Measurements from ENCODE around the gene ILKAP.

ILKAP gene

DNA sequence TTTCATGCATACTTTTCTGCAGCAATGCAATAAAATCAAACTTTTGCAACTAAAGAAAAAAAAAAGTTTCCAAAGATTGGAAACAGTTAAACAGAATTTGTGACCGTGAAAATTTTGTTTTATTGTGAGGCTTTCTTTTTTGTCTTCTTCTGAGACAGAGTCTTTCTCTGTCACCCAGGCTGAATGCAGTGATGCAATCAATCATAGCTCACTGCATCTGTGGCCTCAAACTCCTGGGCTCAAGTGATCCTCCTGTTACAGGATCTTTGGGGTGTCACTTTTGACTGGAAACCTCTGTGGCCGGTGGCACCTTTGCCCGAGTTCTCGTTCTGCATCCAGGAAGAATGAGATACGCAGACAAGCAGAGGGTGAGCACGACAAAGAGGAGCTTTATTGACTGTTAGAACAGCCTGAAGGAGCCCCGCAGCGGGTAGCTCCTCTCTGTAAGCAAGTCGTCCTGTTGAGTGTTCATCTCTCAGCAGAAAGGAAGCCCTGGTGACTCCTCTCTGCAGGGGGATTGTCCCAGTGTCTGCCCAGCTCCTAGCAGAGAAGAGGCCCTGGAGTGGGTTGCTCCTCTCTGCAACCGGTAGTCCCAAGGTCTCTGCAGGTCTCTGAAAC is 16.9 kb upstream of the ILKAP start:
- no peaks in the 10 kb centered on the region for H4K20me1 ChIP-seq (ENCODE audit: insufficient read depth, low read length)
- ATAC-seq (ENCODE audit: insufficient read depth, low read depth) = no peak
- no peak for DNase-seq
- H2AFZ ChIP-seq (ENCODE audit: low read depth, low read length) = no peak overlapping the region
- H3K79me2 ChIP-seq (ENCODE audit: insufficient read depth, low read length) = no peaks in the 10 kb centered on the region
- TF ChIP-seq, protein P1, sequence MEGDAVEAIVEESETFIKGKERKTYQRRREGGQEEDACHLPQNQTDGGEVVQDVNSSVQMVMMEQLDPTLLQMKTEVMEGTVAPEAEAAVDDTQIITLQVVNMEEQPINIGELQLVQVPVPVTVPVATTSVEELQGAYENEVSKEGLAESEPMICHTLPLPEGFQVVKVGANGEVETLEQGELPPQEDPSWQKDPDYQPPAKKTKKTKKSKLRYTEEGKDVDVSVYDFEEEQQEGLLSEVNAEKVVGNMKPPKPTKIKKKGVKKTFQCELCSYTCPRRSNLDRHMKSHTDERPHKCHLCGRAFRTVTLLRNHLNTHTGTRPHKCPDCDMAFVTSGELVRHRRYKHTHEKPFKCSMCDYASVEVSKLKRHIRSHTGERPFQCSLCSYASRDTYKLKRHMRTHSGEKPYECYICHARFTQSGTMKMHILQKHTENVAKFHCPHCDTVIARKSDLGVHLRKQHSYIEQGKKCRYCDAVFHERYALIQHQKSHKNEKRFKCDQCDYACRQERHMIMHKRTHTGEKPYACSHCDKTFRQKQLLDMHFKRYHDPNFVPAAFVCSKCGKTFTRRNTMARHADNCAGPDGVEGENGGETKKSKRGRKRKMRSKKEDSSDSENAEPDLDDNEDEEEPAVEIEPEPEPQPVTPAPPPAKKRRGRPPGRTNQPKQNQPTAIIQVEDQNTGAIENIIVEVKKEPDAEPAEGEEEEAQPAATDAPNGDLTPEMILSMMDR (IDR thresholded peaks at IDR 0.05; ENCODE audit: borderline replicate concordance, extremely low read depth, low read length, poor library complexity, severe bottlenecking) = no peak
- no peak for TF ChIP-seq EZH2 (IDR thresholded peaks at IDR 0.05; ENCODE audit: borderline replicate concordance, low read depth, low read length, severe bottlenecking)
- H3K4me2 ChIP-seq (ENCODE audit: insufficient read depth, low read length) = no peak overlapping the region
- no peak overlapping the region for H3K9ac ChIP-seq (ENCODE audit: low read depth, low read length)
- no peaks in the 10 kb centered on the region for H3K9me3 ChIP-seq (ENCODE audit: insufficient read depth, low read length, severe bottlenecking)
- no peak overlapping the region for H3K27ac ChIP-seq (ENCODE audit: low read length)
- no peaks in the 10 kb centered on the region for H3K36me3 ChIP-seq (ENCODE audit: insufficient read depth, low read length)
- no peak overlapping the region for H3K4me3 ChIP-seq (ENCODE audit: low read depth in 1 of 2, low read length in 2 of 2)
- H3K27me3 ChIP-seq (ENCODE audit: insufficient read depth, low read length, poor library complexity) = peaks cover 7% of the 10 kb centered on the region
- no peaks in the 10 kb centered on the region for H3K4me1 ChIP-seq (ENCODE audit: insufficient read depth, low read length)

DNA sequence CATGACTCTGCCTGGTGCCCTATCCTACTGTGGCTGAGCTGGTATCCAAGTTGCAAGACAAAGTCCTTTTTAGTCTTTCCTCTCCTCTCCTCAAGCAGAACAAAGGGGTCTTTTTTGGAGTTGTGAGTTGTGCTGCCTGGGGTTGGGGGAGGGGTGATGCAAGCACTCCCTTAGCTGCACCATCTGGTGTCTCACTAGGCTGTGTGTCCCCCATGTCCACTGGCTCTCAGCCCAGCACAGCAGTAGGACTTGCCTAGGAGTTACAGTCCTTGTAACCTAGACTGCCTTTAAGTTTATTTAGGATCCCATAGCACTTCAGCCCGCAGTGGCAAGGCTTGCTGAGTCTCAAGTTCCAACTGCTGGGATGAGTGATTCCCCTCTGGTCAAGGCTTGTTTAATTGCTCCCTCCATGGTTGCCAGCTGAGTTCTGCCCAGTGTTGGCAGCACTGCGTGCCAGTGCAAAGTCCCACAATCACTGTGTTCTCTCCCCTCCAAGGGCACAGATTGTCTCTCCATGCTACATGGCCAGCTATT is 13.2 kb upstream of the ILKAP start:
- Histone ChIP-seq H3K4me1 (ENCODE audit: insufficient read depth, low read length) (no peaks in the 10 kb centered on the region), H4K20me1 (ENCODE audit: insufficient read depth, low read length) (no peaks in the 10 kb centered on the region), H3K36me3 (ENCODE audit: insufficient read depth, low read length) (no peaks in the 10 kb centered on the region), H3K27ac (ENCODE audit: low read length) (no peak overlapping the region), H3K4me3 (ENCODE audit: low read depth in 1 of 2, low read length in 2 of 2) (no peak overlapping the region), H3K9ac (ENCODE audit: low read depth, low read length) (no peak overlapping the region), H3K9me3 (ENCODE audit: insufficient read depth, low read length, severe bottlenecking) (no peaks in the 10 kb centered on the region), H3K79me2 (ENCODE audit: insufficient read depth, low read length) (no peaks in the 10 kb centered on the region), H2AFZ (ENCODE audit: low read depth, low read length) (no peak overlapping the region), H3K27me3 (ENCODE audit: insufficient read depth, low read length, poor library complexity) (peaks cover 6% of the 10 kb centered on the region), H3K4me2 (ENCODE audit: insufficient read depth, low read length) (no peak overlapping the region)
- TF ChIP-seq, protein P1 (IDR thresholded peaks at IDR 0.05; ENCODE audit: borderline replicate concordance, extremely low read depth, low read length, poor library complexity, severe bottlenecking) = no peak
- no peak for TF ChIP-seq EZH2 (IDR thresholded peaks at IDR 0.05; ENCODE audit: borderline replicate concordance, low read depth, low read length, severe bottlenecking)
- DNase-seq (no peak), ATAC-seq (ENCODE audit: insufficient read depth, low read depth) (no peak)

DNA sequence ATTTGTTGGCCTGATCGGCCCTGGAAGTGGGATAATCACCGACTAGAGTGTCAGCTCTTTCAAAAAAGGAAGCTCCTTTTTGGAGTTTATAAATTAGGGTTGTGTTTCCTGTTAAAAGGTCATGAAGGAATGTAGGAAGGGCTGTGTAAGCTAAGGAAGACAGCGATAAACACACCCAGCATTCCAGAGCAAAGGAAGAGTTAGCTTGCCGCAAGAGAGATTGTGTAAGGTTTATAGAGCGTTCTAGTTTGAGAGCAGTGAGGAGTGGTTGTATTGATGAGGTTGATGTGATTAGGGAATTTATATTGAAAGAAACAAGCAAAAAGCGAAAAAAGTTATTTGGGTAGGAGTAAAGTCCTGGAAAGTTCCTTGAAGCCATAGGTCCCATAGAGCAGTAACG is 3.5 kb upstream of the ILKAP start:
- no peak overlapping the region for H3K4me2 ChIP-seq (ENCODE audit: insufficient read depth, low read length)
- ATAC-seq (ENCODE audit: insufficient read depth, low read depth) = no peak
- H3K4me1 ChIP-seq (ENCODE audit: insufficient read depth, low read length) = peaks cover 15% of the 10 kb centered on the region
- no peak overlapping the region for H2AFZ ChIP-seq (ENCODE audit: low read depth, low read length)
- no peak overlapping the region for H3K27ac ChIP-seq (ENCODE audit: low read length)
- H3K36me3 ChIP-seq (ENCODE audit: insufficient read depth, low read length) = no peaks in the 10 kb centered on the region
- H3K9ac ChIP-seq (ENCODE audit: low read depth, low read length) = no peak overlapping the region
- peaks cover 8% of the 10 kb centered on the region; the same call in 1 of the 2 replicates for H4K20me1 ChIP-seq (ENCODE audit: insufficient read depth, low read length)
- peaks cover 44% of the 10 kb centered on the region for H3K27me3 ChIP-seq (ENCODE audit: insufficient read depth, low read length, poor library complexity)
- H3K4me3 ChIP-seq (ENCODE audit: low read depth in 1 of 2, low read length in 2 of 2) = no peak overlapping the region
- no peaks in the 10 kb centered on the region for H3K9me3 ChIP-seq (ENCODE audit: insufficient read depth, low read length, severe bottlenecking)
- peaks cover 18% of the 10 kb centered on the region for H3K79me2 ChIP-seq (ENCODE audit: insufficient read depth, low read length)
- no peak for DNase-seq
- TF ChIP-seq EZH2 (IDR thresholded peaks at IDR 0.05; ENCODE audit: borderline replicate concordance, low read depth, low read length, severe bottlenecking) = no peak
- TF ChIP-seq, protein P1 (IDR thresholded peaks at IDR 0.05; ENCODE audit: borderline replicate concordance, extremely low read depth, low read length, poor library complexity, severe bottlenecking) = no peak

Data from DND-41 (cell line).